ENCODE results near the gene NDUFAF2. TPM values are rescaled to one million over a fixed set of nuclear protein-coding genes. Genes with fewer than 3 reads are reported as not detected.
"Not testable (repeated sequence)": the region's sequence is repeated elsewhere in the genome, so short reads cannot be mapped to it uniquely, and the experiment has no call there.

NDUFAF2 gene
- total RNA-seq, 1 donor from 2014 or later = 13.9 TPM

DNA sequence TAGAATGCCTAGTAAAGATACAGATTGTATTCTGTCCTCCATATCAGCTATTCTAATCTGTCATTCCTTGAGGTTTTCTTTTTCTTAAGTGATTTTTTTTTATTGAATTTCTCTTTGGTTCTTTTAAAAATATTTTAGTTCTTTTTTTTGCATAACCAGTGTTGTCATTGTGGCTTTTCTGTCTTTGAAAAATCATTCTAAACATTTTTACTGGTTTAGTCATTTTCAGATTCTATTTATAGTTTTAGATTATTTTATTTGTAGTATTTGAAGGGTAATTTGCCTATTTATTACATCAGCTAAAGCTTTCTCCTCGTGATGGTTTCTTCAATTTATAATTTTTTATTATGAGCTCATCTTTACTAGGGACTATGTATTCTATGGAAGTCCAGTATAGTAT, 78.1 kb downstream of the NDUFAF2 start:
- no peak for DNase-seq (ENCODE audit: low spot score)
- H3K27me3 Mint-ChIP-seq (ENCODE audit: unreplicated experiment) = no peaks in the 10 kb centered on the region
- no peak overlapping the region for H3K27ac Mint-ChIP-seq (ENCODE audit: unreplicated experiment)
- no peaks in the 10 kb centered on the region for H3K36me3 Mint-ChIP-seq (ENCODE audit: low read depth, unreplicated experiment)
- H3K9me3 Mint-ChIP-seq (ENCODE audit: unreplicated experiment) = no peaks in the 10 kb centered on the region
- H3K4me3 Mint-ChIP-seq (ENCODE audit: unreplicated experiment) = no peak overlapping the region
- H3K4me1 Mint-ChIP-seq (ENCODE audit: unreplicated experiment) = no peaks in the 10 kb centered on the region
- TF ChIP-seq CTCF (IDR thresholded peaks at IDR 0.05; ENCODE audit: unreplicated experiment) = no peak

- no peaks in the 10 kb centered on the region for H3K4me1 Mint-ChIP-seq (ENCODE audit: unreplicated experiment)
- H3K36me3 Mint-ChIP-seq (ENCODE audit: low read depth, unreplicated experiment) = no peaks in the 10 kb centered on the region
- no peaks in the 10 kb centered on the region for H3K9me3 Mint-ChIP-seq (ENCODE audit: unreplicated experiment)
- no peak for DNase-seq (ENCODE audit: low spot score)
- TF ChIP-seq CTCF (IDR thresholded peaks at IDR 0.05; ENCODE audit: unreplicated experiment) = no peak
- H3K27me3 Mint-ChIP-seq (ENCODE audit: unreplicated experiment) = no peaks in the 10 kb centered on the region
- H3K4me3 Mint-ChIP-seq (ENCODE audit: unreplicated experiment) = no peak overlapping the region
- H3K27ac Mint-ChIP-seq (ENCODE audit: unreplicated experiment) = no peak overlapping the region
Measured at GRCh38 chr5:61026004-61026403, 81.0 kb downstream of the NDUFAF2 start.

GRCh38 chr5:61028382-61028781, 83.4 kb downstream of the NDUFAF2 start:
- H3K27me3 Mint-ChIP-seq (ENCODE audit: unreplicated experiment) = no peaks in the 10 kb centered on the region
- H3K9me3 Mint-ChIP-seq (ENCODE audit: unreplicated experiment) = no peaks in the 10 kb centered on the region
- no peaks in the 10 kb centered on the region for H3K36me3 Mint-ChIP-seq (ENCODE audit: low read depth, unreplicated experiment)
- no peak for TF ChIP-seq CTCF (IDR thresholded peaks at IDR 0.05; ENCODE audit: unreplicated experiment)
- no peaks in the 10 kb centered on the region for H3K4me1 Mint-ChIP-seq (ENCODE audit: unreplicated experiment)
- H3K4me3 Mint-ChIP-seq (ENCODE audit: unreplicated experiment) = no peak overlapping the region
- no peak for DNase-seq (ENCODE audit: low spot score)
- H3K27ac Mint-ChIP-seq (ENCODE audit: unreplicated experiment) = no peak overlapping the region

- DNase-seq (ENCODE audit: low spot score) = no peak
- Mint-ChIP-seq H3K9me3 (ENCODE audit: unreplicated experiment) (no peaks in the 10 kb centered on the region), H3K36me3 (ENCODE audit: low read depth, unreplicated experiment) (no peaks in the 10 kb centered on the region), H3K4me1 (ENCODE audit: unreplicated experiment) (no peaks in the 10 kb centered on the region), H3K4me3 (ENCODE audit: unreplicated experiment) (no peak overlapping the region), H3K27me3 (ENCODE audit: unreplicated experiment) (no peaks in the 10 kb centered on the region), H3K27ac (ENCODE audit: unreplicated experiment) (no peak overlapping the region)
- TF ChIP-seq CTCF (IDR thresholded peaks at IDR 0.05; ENCODE audit: unreplicated experiment) = no peak
Measured at GRCh38 chr5:61029456-61030162, 84.6 kb downstream of the NDUFAF2 start.

DNA sequence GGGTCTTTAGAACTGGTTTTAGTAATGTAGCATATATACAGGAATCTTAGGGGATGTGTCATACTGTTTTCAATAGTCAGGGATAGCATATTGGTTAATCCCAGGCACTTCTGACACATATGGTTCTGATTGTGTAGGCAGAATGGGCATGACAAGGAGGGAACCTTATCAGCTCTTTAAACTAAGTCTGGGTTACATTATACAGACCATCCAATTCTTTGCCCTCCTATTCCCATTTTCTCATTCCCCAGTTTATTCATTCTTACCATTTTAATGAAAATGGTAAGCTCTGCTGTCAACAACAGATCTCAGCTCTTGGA, 85.1 kb downstream of the NDUFAF2 start:
- H3K36me3 Mint-ChIP-seq (ENCODE audit: low read depth, unreplicated experiment) = no peaks in the 10 kb centered on the region
- no peak for DNase-seq (ENCODE audit: low spot score)
- no peaks in the 10 kb centered on the region for H3K9me3 Mint-ChIP-seq (ENCODE audit: unreplicated experiment)
- no peak for TF ChIP-seq CTCF (IDR thresholded peaks at IDR 0.05; ENCODE audit: unreplicated experiment)
- H3K4me1 Mint-ChIP-seq (ENCODE audit: unreplicated experiment) = no peaks in the 10 kb centered on the region
- H3K4me3 Mint-ChIP-seq (ENCODE audit: unreplicated experiment) = no peak overlapping the region
- no peaks in the 10 kb centered on the region for H3K27me3 Mint-ChIP-seq (ENCODE audit: unreplicated experiment)
- no peak overlapping the region for H3K27ac Mint-ChIP-seq (ENCODE audit: unreplicated experiment)

GRCh38 chr5:61031301-61031700, 86.3 kb downstream of the NDUFAF2 start:
- not testable (repeated sequence) for H3K9me3 Mint-ChIP-seq (ENCODE audit: unreplicated experiment); H3K4me1 Mint-ChIP-seq (ENCODE audit: unreplicated experiment); H3K4me3 Mint-ChIP-seq (ENCODE audit: unreplicated experiment); H3K27me3 Mint-ChIP-seq (ENCODE audit: unreplicated experiment); DNase-seq (ENCODE audit: low spot score); H3K27ac Mint-ChIP-seq (ENCODE audit: unreplicated experiment); H3K36me3 Mint-ChIP-seq (ENCODE audit: low read depth, unreplicated experiment)

All from endothelial cell (in vitro differentiated cells).